ENCODE results near the gene DDIT4.

DDIT4 gene

GRCh38 chr10:72250666-72251065, 23.1 kb upstream of the DDIT4 start:
- DNase-seq, result no peak

GRCh38 chr10:72251635-72252034, 22.1 kb upstream of the DDIT4 start:
- no peak for DNase-seq

GRCh38 chr10:72252972-72253371, 20.8 kb upstream of the DDIT4 start:
- DNase-seq, result no peak

- DNase-seq, result no peak
These were observed 20.1 kb upstream of the DDIT4 start for GRCh38 chr10:72253578-72253977.

- DNase-seq, result peak; percentile 43
These were observed 18.7 kb upstream of the DDIT4 start for GRCh38 chr10:72254813-72255568.

- no peak for DNase-seq
These were observed 17.6 kb upstream of the DDIT4 start for GRCh38 chr10:72255977-72256729.

- no peak for DNase-seq
These were observed 16.5 kb upstream of the DDIT4 start for GRCh38 chr10:72257051-72257892.

- DNase-seq, result no peak
These were observed 15.1 kb upstream of the DDIT4 start for GRCh38 chr10:72258617-72259016.

GRCh38 chr10:72259491-72260238, 14.1 kb upstream of the DDIT4 start:
- DNase-seq, result no peak

- DNase-seq, result peak; percentile 45
These were observed 13.3 kb upstream of the DDIT4 start for GRCh38 chr10:72260239-72260975.

- no peak for DNase-seq
These were observed 12.5 kb upstream of the DDIT4 start for GRCh38 chr10:72260976-72261783.

- no peak for DNase-seq
These were observed 11.8 kb upstream of the DDIT4 start for GRCh38 chr10:72261784-72262404.

GRCh38 chr10:72263613-72264241, 10.0 kb upstream of the DDIT4 start:
- DNase-seq, result peak; percentile 87

GRCh38 chr10:72264536-72264935, 9.2 kb upstream of the DDIT4 start:
- DNase-seq, result no peak

GRCh38 chr10:72265508-72265907, 8.2 kb upstream of the DDIT4 start:
- no peak for DNase-seq

- DNase-seq, result no peak
These were observed 7.5 kb upstream of the DDIT4 start for GRCh38 chr10:72265990-72266865.

GRCh38 chr10:72267381-72267780, 6.3 kb upstream of the DDIT4 start:
- no peak for DNase-seq

- DNase-seq, result no peak
These were observed 5.8 kb upstream of the DDIT4 start for GRCh38 chr10:72267819-72268399.
